Calu3 (cell line): ENCODE results near the gene KRT24. TPM values are rescaled to one million over a fixed set of nuclear protein-coding genes. Genes with fewer than 3 reads are reported as not detected.

ENCODE experiments used
- BruUV-seq: library from RNA; stranded (reverse); fragments of 400-500 nt; replicated peaks from 2 replicates; lab custom pipeline; 2021; lab: Mats Ljungman, UMichigan
- CTCF ChIA-PET: fragments of 300-600 bp; sonication (Branson Sonifier 250); formaldehyde crosslinking; loops from one replicate; lab custom pipeline; 2022; ENCODE audit warnings: antibody characterized with exemption; lab: Charles Lee
- DNase-seq: peaks from one replicate; pipeline ENCODE4 v3.0.0; 2022
- H3K27ac Mint-ChIP-seq: one replicate; pipeline ENCODE4 v1.8.0; 2022; ENCODE audit warnings: mixed read lengths; ENCODE audit not compliant: unreplicated experiment
- H3K27me3 Mint-ChIP-seq: one replicate; pipeline ENCODE4 v1.8.0; 2022; ENCODE audit warnings: mixed read lengths; ENCODE audit not compliant: unreplicated experiment
- H3K36me3 Mint-ChIP-seq: one replicate; pipeline ENCODE4 v1.8.0; 2022; ENCODE audit warnings: mild to moderate bottlenecking, moderate library complexity, mixed read lengths; ENCODE audit not compliant: insufficient read depth, unreplicated experiment
- H3K4me1 Mint-ChIP-seq: one replicate; pipeline ENCODE4 v1.8.0; 2022; ENCODE audit warnings: mild to moderate bottlenecking, low read depth, mixed read lengths; ENCODE audit not compliant: unreplicated experiment
- H3K4me3 Mint-ChIP-seq: one replicate; pipeline ENCODE4 v1.8.0; 2022; ENCODE audit warnings: mild to moderate bottlenecking, low read depth, moderate library complexity, mixed read lengths; ENCODE audit not compliant: unreplicated experiment
- H3K9me3 Mint-ChIP-seq: one replicate; pipeline ENCODE4 v1.8.0; 2022; ENCODE audit warnings: low read depth, mixed read lengths; ENCODE audit not compliant: unreplicated experiment
- intact Hi-C: fragments of 100-400 bp; cut with micrococcal nuclease; formaldehyde crosslinking; loops from one replicate; pipeline ENCODE4 v1.10.0; 2022; ENCODE audit not compliant: unreplicated experiment
- total RNA-seq: library from RNA; stranded (reverse); gene quantifications from 2 replicates; pipeline ENCODE4 v1.2.3, GENCODE V29; 2022
- TF ChIP-seq, protein P1 (sequence below): fragments of 200-600 bp; IDR thresholded peaks from one replicate; pipeline ENCODE4 v1.8.0; 2022; ENCODE audit warnings: antibody characterized with exemption; ENCODE audit not compliant: unreplicated experiment

The KRT24 gene
- total RNA-seq, 1 experiment from 2014 or later, result 2.0 TPM

DNA sequence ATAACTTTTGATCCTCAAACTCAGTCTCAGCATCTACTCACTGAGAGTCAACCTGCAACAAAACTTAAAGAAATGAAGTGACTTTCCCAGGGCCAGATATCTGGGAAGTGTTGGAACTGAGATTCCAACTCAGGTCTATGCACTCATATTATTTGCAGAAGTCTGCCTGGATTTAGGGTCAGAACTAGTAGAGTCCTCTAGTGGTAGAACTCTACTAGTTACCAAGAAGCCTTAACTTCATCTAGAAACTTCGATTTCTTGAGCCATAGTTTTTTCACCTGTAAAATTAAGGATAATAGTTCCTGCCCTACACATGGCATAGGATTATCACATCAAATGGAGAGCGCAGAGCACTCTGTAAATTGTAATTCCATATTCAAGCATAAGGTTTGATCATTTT is 23.4 kb upstream of the KRT24 start:
- peaks cover 19% of the 10 kb centered on the region for H3K4me1 Mint-ChIP-seq
- CTCF ChIA-PET, result interaction anchor here (0.5 to 1.6 kb wide), 24 partner anchors 9 to 833 kb away, joined by 3 to 37 read pairs (median 6); partner anchors contain the start of genes KRT26 and SMARCE1
- H3K4me3 Mint-ChIP-seq, result no peak overlapping the region
- H3K27me3 Mint-ChIP-seq, result peaks cover 54% of the 10 kb centered on the region
- intact Hi-C loops, result loop anchor here (1.0 kb wide), 5 partner anchors 31 to 130 kb away; no protein-coding TSS in a partner anchor
- H3K9me3 Mint-ChIP-seq, result no peaks in the 10 kb centered on the region
- no peak overlapping the region for H3K27ac Mint-ChIP-seq
- DNase-seq, result peak; percentile 45
- no TSS peak for BruUV-seq
- H3K36me3 Mint-ChIP-seq, result peaks cover 5% of the 10 kb centered on the region
- TF ChIP-seq, protein P1, sequence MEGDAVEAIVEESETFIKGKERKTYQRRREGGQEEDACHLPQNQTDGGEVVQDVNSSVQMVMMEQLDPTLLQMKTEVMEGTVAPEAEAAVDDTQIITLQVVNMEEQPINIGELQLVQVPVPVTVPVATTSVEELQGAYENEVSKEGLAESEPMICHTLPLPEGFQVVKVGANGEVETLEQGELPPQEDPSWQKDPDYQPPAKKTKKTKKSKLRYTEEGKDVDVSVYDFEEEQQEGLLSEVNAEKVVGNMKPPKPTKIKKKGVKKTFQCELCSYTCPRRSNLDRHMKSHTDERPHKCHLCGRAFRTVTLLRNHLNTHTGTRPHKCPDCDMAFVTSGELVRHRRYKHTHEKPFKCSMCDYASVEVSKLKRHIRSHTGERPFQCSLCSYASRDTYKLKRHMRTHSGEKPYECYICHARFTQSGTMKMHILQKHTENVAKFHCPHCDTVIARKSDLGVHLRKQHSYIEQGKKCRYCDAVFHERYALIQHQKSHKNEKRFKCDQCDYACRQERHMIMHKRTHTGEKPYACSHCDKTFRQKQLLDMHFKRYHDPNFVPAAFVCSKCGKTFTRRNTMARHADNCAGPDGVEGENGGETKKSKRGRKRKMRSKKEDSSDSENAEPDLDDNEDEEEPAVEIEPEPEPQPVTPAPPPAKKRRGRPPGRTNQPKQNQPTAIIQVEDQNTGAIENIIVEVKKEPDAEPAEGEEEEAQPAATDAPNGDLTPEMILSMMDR, result no peak

DNA sequence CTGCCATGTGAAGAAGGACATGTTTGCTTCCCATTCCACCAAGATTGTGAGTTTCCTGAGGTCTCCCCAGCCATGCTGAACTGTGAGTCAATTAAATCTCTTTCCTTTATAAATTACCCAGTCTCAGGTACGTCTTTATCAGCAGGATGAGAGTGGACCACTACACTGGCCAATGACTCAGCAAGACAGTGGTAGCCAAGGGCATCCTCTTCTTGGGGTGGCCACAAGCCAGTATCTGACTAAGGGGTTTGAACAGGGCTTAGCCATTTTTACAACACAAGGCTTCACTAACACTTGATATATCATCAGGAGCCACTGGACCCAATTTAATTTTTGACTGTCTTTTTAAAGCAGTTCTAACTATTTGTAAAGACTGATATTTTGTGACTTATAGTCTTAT is 21.1 kb upstream of the KRT24 start:
- H3K9me3 Mint-ChIP-seq, result no peaks in the 10 kb centered on the region
- no TSS peak for BruUV-seq
- H3K4me1 Mint-ChIP-seq, result peaks cover 28% of the 10 kb centered on the region
- peaks cover 16% of the 10 kb centered on the region for H3K36me3 Mint-ChIP-seq
- no peak overlapping the region for H3K4me3 Mint-ChIP-seq
- TF ChIP-seq, protein P1, result no peak
- CTCF ChIA-PET, result interaction anchor here (0.8 to 3.5 kb wide), 8 partner anchors 20 to 136 kb away, joined by 3 to 39 read pairs (median 4); no protein-coding TSS in a partner anchor
- peaks cover 36% of the 10 kb centered on the region for H3K27me3 Mint-ChIP-seq
- DNase-seq, result peak; percentile 14
- intact Hi-C loops, result loop anchor here (1.0 kb wide), 1 partner anchor 34 kb away; no protein-coding TSS in a partner anchor
- no peak overlapping the region for H3K27ac Mint-ChIP-seq

DNA sequence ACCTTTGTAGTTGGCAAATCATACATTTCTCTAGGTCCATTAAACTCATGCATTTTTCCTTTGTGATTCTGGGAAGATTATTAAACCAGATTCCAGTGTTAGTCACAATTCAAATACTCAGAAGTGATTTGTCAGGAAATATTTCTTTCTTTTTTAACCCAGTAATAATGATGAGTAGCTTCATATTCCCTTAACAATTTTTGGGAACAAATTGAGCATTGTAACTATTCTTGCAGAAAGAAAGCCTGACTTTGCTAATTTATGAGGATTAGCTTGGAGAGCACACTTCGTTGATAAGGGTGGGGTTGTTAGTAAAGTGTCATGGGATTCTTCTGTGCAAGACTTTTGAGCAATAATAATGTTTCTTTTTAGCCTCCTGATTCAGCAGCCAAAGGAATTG is 18.7 kb upstream of the KRT24 start:
- CTCF ChIA-PET, result interaction anchor here (0.6 to 3.5 kb wide), 18 partner anchors 9 to 522 kb away, joined by 3 to 39 read pairs (median 4); partner anchors contain the start of gene SMARCE1
- no peak for DNase-seq
- Mint-ChIP-seq H3K4me1 (peaks cover 28% of the 10 kb centered on the region), H3K9me3 (no peaks in the 10 kb centered on the region), H3K36me3 (peaks cover 16% of the 10 kb centered on the region), H3K4me3 (no peak overlapping the region), H3K27ac (no peak overlapping the region), H3K27me3 (peaks cover 44% of the 10 kb centered on the region)
- no TSS peak for BruUV-seq
- TF ChIP-seq, protein P1, result no peak
- intact Hi-C loops, result no loop called here

DNA sequence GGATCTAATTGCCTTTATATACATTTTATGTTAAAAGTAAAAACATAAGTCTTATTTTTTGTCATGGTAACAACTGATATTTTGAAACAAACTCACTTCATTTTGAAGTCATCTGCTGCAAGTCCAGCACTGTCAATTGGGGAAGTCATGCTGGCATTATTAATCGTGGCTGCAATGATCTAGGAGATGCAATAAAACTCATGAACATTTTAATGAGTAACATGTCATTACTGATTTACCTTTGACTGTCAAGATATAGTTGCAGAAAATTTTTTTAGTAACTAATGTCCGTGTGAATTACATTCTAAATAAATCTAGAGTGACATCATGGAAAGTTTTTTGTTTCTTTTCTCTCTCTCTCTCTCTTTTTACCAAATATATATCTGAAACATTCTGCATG is 17.3 kb upstream of the KRT24 start:
- H3K36me3 Mint-ChIP-seq, result peaks cover 16% of the 10 kb centered on the region
- peaks cover 57% of the 10 kb centered on the region for H3K27me3 Mint-ChIP-seq
- no peaks in the 10 kb centered on the region for H3K9me3 Mint-ChIP-seq
- BruUV-seq, result no TSS peak
- TF ChIP-seq, protein P1, result no peak
- intact Hi-C loops, result no loop called here
- H3K4me1 Mint-ChIP-seq, result peaks cover 22% of the 10 kb centered on the region
- CTCF ChIA-PET, result interaction anchor here (0.6 to 3.5 kb wide), 9 partner anchors 10 to 547 kb away, joined by 3 to 39 read pairs (median 4); partner anchors contain the start of gene SMARCE1
- no peak overlapping the region for H3K27ac Mint-ChIP-seq
- H3K4me3 Mint-ChIP-seq, result no peak overlapping the region
- DNase-seq, result peak; percentile 0
